A673 (cell line): ENCODE results near the gene YWHAQ. TPM values are rescaled to one million over a fixed set of nuclear protein-coding genes. Genes with fewer than 3 reads are reported as not detected.
"Not testable (repeated sequence)": the region's sequence is repeated elsewhere in the genome, so short reads cannot be mapped to it uniquely, and the experiment has no call there.

ENCODE experiments used
- BruUV-seq: library from RNA; stranded (reverse); fragments of 400-500 nt; replicated peaks from 2 replicates; lab custom pipeline; 2021; lab: Mats Ljungman, UMichigan
- CTCF ChIA-PET: fragments of 300-600 bp; sonication (Branson Sonifier 250); formaldehyde crosslinking; loops from one replicate; lab custom pipeline; 2022; ENCODE audit warnings: antibody characterized with exemption; lab: Charles Lee
- POLR2A ChIA-PET: fragments of 300-600 bp; sonication (Branson Sonifier 250); formaldehyde crosslinking; loops from one replicate; lab custom pipeline; 2022; ENCODE audit warnings: antibody characterized with exemption; ENCODE audit not compliant: low non-redundant PET; lab: Charles Lee
- DNase-seq: peaks from one replicate; pipeline ENCODE4 v3.0.0-alpha.2; 2015; ENCODE audit warnings: low spot score
- H3K27ac ChIP-seq: fragments of 200-600 bp; sonication (generic); 2 replicates; pipeline ENCODE4 v1.5.1; 2016; ENCODE audit warnings: mixed run types, low read depth, mild to moderate bottlenecking, mixed read lengths, antibody characterized with exemption, low read length; ENCODE audit not compliant: poor library complexity, severe bottlenecking
- H3K27me3 ChIP-seq: fragments of 200-600 bp; sonication (generic); replicated peaks from 2 replicates; pipeline ENCODE4 v1.6.1; 2017; ENCODE audit warnings: mixed run types, low read depth, mild to moderate bottlenecking, mixed read lengths, antibody characterized with exemption, low read length; ENCODE audit not compliant: insufficient read depth, poor library complexity
- H3K36me3 ChIP-seq: fragments of 200-600 bp; sonication (generic); 2 replicates; pipeline ENCODE4 v1.6.1; 2016; ENCODE audit warnings: mixed run types, mild to moderate bottlenecking, mixed read lengths, antibody characterized with exemption, low read length; ENCODE audit not compliant: insufficient read depth, poor library complexity, severe bottlenecking
- H3K4me1 ChIP-seq: fragments of 200-600 bp; sonication (generic); 2 replicates; pipeline ENCODE4 v1.6.1; 2017; ENCODE audit warnings: mixed run types, mild to moderate bottlenecking, mixed read lengths, antibody characterized with exemption, low read length; ENCODE audit not compliant: insufficient read depth, poor library complexity, severe bottlenecking
- H3K4me3 ChIP-seq: fragments of 200-600 bp; sonication (generic); 2 replicates; pipeline ENCODE4 v1.5.1; 2016; ENCODE audit warnings: low read depth, mixed run types, mild to moderate bottlenecking, mixed read lengths, low read length; ENCODE audit not compliant: poor library complexity, severe bottlenecking
- H3K9me3 ChIP-seq: fragments of 200-600 bp; sonication (generic); 2 replicates; pipeline ENCODE4 v1.6.1; 2016; ENCODE audit warnings: mixed run types, low read depth, mild to moderate bottlenecking, mixed read lengths, antibody characterized with exemption, low read length; ENCODE audit not compliant: poor library complexity, severe bottlenecking
- EZH2 ChIP-seq: fragments of 200-600 bp; sonication (generic); IDR thresholded peaks from 2 replicates; pipeline ENCODE4 v1.6.1; 2017; ENCODE audit warnings: borderline replicate concordance, low read depth, mild to moderate bottlenecking, mixed read lengths, antibody characterized with exemption, low read length; ENCODE audit not compliant: poor library complexity, severe bottlenecking
- intact Hi-C: fragments of 100-400 bp; cut with micrococcal nuclease; formaldehyde crosslinking; loops from one replicate; pipeline ENCODE4 v1.10.0; 2022; ENCODE audit not compliant: unreplicated experiment
- total RNA-seq: library from RNA; stranded (reverse); gene quantifications from 2 replicates; pipeline ENCODE4 v1.2.3, GENCODE V29; 2021
- TF ChIP-seq, protein P1 (sequence below): fragments of 300-800, 200-600 bp; sonication (generic); conservative IDR thresholded peaks from 2 replicates; pipeline ENCODE4 v1.5.1; 2017; ENCODE audit warnings: low read depth, mild to moderate bottlenecking, antibody characterized with exemption, low read length, moderate library complexity, mixed read lengths

YWHAQ gene
- total RNA-seq, 1 experiment from 2014 or later = 533 TPM

DNA sequence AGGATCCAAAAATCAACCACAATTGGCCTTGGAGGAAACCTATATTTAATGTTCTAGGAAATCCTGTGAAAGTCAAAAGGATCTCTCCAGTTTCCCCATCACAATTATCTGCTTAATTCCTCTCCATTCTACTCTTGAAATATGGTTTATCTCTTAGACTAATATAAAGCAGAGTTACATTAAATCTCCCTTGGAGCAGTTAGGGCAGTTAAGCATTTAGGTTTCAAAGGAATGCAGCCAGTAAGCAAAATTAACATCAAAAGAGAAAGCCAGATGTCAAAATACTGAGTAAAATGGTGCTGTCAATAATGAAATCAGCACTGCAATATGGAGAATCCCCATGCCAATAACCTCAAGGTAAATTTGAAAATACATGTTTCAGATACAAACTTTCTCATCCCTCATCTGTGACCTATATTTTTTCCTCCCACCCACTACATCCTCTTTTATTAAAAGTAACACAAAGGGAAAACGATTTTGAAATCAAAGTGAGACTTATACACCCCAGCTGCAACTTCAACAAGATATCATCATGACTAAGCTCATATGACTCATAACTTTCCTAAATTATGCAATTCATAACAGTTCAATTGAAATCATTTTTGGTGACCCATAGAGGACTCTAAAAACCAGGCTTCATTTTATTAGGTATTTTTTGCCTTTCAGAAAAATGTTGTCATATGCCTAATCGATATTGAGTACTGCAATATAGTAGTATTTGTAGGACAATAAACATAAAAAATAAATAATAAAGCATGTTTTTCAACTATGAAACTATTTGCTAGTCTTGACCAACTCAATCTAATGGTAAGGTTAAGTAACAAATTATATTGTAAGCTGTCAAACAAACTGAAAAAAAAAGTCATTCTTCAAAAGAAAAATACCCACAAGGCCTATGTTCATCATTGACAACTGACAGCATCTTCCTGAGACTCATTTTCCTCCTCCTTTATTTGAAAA is 78.3 kb downstream of the YWHAQ start:
- peak; percentile 51 for DNase-seq
- no peak for TF ChIP-seq EZH2
- TF ChIP-seq, protein P1, sequence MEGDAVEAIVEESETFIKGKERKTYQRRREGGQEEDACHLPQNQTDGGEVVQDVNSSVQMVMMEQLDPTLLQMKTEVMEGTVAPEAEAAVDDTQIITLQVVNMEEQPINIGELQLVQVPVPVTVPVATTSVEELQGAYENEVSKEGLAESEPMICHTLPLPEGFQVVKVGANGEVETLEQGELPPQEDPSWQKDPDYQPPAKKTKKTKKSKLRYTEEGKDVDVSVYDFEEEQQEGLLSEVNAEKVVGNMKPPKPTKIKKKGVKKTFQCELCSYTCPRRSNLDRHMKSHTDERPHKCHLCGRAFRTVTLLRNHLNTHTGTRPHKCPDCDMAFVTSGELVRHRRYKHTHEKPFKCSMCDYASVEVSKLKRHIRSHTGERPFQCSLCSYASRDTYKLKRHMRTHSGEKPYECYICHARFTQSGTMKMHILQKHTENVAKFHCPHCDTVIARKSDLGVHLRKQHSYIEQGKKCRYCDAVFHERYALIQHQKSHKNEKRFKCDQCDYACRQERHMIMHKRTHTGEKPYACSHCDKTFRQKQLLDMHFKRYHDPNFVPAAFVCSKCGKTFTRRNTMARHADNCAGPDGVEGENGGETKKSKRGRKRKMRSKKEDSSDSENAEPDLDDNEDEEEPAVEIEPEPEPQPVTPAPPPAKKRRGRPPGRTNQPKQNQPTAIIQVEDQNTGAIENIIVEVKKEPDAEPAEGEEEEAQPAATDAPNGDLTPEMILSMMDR = no peak
- Histone ChIP-seq H3K4me1 (peaks cover 43% of the 10 kb centered on the region), H3K9me3 (no peaks in the 10 kb centered on the region), H3K4me3 (peak overlapping the region; percentile 11), H3K36me3 (no peaks in the 10 kb centered on the region), H3K27ac (peak overlapping the region; percentile 68), H3K27me3 (no peaks in the 10 kb centered on the region)
- BruUV-seq = no TSS peak
- intact Hi-C loops = no loop called here
- CTCF ChIA-PET = no interaction called here
- POLR2A ChIA-PET = no interaction called here

DNA sequence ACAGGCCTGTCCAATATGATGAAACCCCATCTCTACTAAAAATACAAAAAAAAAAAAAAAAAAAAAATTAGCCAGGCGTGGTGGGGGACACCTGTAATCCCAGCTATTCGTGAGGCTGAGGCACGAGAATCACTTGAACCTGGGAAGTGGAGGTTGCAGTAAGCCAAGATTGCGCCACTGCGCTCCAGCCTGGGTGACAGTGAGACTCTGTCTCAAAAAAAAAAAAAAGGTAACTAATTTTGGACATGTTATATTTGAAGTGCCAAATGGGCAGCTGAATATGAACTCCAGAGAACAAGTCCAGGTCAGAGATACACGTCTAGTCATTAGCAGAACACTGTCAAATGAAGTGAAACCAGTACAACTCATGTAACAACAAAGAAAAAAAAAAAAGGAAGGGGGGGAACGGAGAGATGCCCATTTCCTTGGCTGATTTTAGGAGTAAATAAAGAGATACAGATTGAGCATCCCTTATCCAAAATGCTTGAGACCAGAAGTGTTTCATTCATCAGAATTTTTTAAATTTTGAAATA is 79.9 kb downstream of the YWHAQ start:
- H3K4me3 ChIP-seq, H3K27me3 ChIP-seq, H3K36me3 ChIP-seq, DNase-seq, CTCF ChIA-PET, H3K9me3 ChIP-seq, H3K27ac ChIP-seq, intact Hi-C loops, BruUV-seq: not testable (repeated sequence)
- H3K4me1 ChIP-seq = peaks cover 46% of the 10 kb centered on the region
- POLR2A ChIA-PET = interaction anchor here (0.6 kb wide), 1 partner anchor 11 kb away, joined by 13 read pairs; no protein-coding TSS in a partner anchor

DNA sequence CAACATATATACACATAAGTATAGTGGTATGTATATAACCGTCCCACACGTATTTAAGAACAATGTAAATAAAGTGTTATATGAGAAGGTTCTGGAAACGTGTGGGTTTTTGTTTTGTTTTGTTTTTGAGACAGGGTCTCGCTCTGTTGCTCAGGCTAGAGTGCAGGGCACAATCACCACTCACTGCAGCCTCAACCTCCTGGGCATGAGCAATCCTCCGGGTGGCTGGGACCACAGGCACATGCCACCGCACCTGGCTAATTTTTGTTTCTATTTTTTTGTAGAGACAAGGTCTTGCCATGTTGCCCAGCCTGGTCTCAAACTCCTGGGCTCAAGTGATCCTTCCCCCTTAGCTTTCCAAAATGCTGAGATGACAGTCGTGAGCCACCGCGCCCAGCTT is 81.4 kb downstream of the YWHAQ start:
- Histone ChIP-seq H3K4me1 (peaks cover 46% of the 10 kb centered on the region), H3K4me3 (no peak overlapping the region), H3K27ac (peak overlapping the region; percentile 43), H3K9me3 (no peaks in the 10 kb centered on the region), H3K27me3 (no peaks in the 10 kb centered on the region), H3K36me3 (no peaks in the 10 kb centered on the region)
- TF ChIP-seq, protein P1 = no peak
- no peak for TF ChIP-seq EZH2
- ChIA-PET POLR2A (no interaction called here), CTCF (no interaction called here)
- DNase-seq = no peak
- BruUV-seq = no TSS peak
- intact Hi-C loops = no loop called here
